K562 (cell line): Measurements from ENCODE around the gene MUC5AC. TPM values are rescaled to one million over a fixed set of nuclear protein-coding genes. Genes with fewer than 3 reads are reported as not detected.

Experiments
- ATAC-seq: fragments of 200-7000 bp; cut with Tn5 transposase; 3 replicates; pipeline ENCODE4 v1.9.1; 2020; ENCODE audit warnings: moderate library complexity
- BruUV-seq: library from RNA; stranded (reverse); fragments of 400-500 nt; replicated peaks from 2 replicates; lab custom pipeline; 2021; lab: Mats Ljungman, UMichigan
- CTCF ChIA-PET: fragments of 300-600 bp; formaldehyde crosslinking; extraction: SDS; loops from one replicate; lab custom pipeline; 2021; ENCODE audit warnings: low intra/inter-chr PET ratio; lab: Yijun Ruan, JAX
- POLR2A ChIA-PET: fragments of 300-600, 350-650 bp; sonication (Branson Sonifier 250); formaldehyde crosslinking; extraction: SDS; loops from one replicate; lab custom pipeline; 2021; ENCODE audit warnings: antibody characterized with exemption, inconsistent platforms; lab: Yijun Ruan, JAX
- DNase-seq, 4 experiments: peaks; one replicate each; pipeline versions ENCODE4 v3.0.0 to v3.0.0-alpha.2; 2011 to 2018; ENCODE audit warnings: low spot score in 3 of 4, mixed read lengths in 3 of 4; ENCODE audit errors: extremely low read depth in 1 of 4
- FAIRE-seq: peaks from 2 replicates; lab custom pipeline; 2011; peaks lifted over from hg19 to GRCh38; lab: Jason Lieb, UNC
- H2AFZ ChIP-seq: 2 replicates; pipeline ENCODE4 v1.6.0; 2011; ENCODE audit warnings: low read depth, low read length, control low read depth, inconsistent platforms
- H3K27ac ChIP-seq: fragments of 200-600 bp; 3 replicates; pipeline ENCODE4 v1.8.0; 2011; ENCODE audit warnings: low read depth, mild to moderate bottlenecking, control low read depth, inconsistent platforms, low read length, moderate library complexity, mixed read lengths; ENCODE audit errors: extremely low read depth
- H3K27me3 ChIP-seq, 2 experiments: fragments of 300-600 bp in 1 of 2; 2 replicates in 1 of 2; 3 replicates in 1 of 2; pipeline versions ENCODE4 v1.6.0 to v1.8.0; 2011; ENCODE audit warnings: inconsistent platforms in 2 of 2, low read length in 2 of 2, mild to moderate bottlenecking in 1 of 2, mixed read lengths in 1 of 2, moderate library complexity in 1 of 2; ENCODE audit not compliant: control insufficient read depth in 2 of 2, insufficient read depth in 2 of 2
- H3K36me3 ChIP-seq: fragments of 300-600 bp; 3 replicates; pipeline ENCODE4 v1.8.0; 2011; ENCODE audit warnings: mild to moderate bottlenecking, low read length, inconsistent platforms; ENCODE audit not compliant: control insufficient read depth, insufficient read depth
- H3K4me1 ChIP-seq, 2 experiments: fragments of 200-600 bp in 1 of 2; replicated peaks in 1 of 2; 2 replicates in 1 of 2; 3 replicates in 1 of 2; pipeline versions ENCODE4 v1.5.1 to v1.8.0; 2011; ENCODE audit warnings: inconsistent platforms in 2 of 2, low read length in 2 of 2, mild to moderate bottlenecking in 1 of 2, mixed read lengths in 1 of 2, moderate library complexity in 1 of 2; ENCODE audit not compliant: control insufficient read depth in 2 of 2, insufficient read depth in 2 of 2
- H3K4me2 ChIP-seq: 2 replicates; pipeline ENCODE4 v1.6.1; 2011; ENCODE audit warnings: low read length, control low read depth, inconsistent platforms, mixed read lengths; ENCODE audit not compliant: insufficient read depth
- H3K4me3 ChIP-seq: fragments of 200-600 bp; sonication (generic), shearing (Covaris generic); 2 replicates; pipeline ENCODE4 v1.5.1; 2016; ENCODE audit warnings: control low read depth, inconsistent platforms
- H3K79me2 ChIP-seq: fragments of 200-600 bp; 3 replicates; pipeline ENCODE4 v1.8.0; 2011; ENCODE audit warnings: low read length, inconsistent platforms; ENCODE audit not compliant: control insufficient read depth, insufficient read depth
- H3K9ac ChIP-seq, 2 experiments: 2 replicates each; pipeline versions ENCODE4 v1.6.0 to v1.6.1; 2011; ENCODE audit warnings: low read depth in 2 of 2, low read length in 2 of 2, control low read depth in 1 of 2, inconsistent platforms in 1 of 2, mild to moderate bottlenecking in 1 of 2, mixed read lengths in 1 of 2; ENCODE audit not compliant: insufficient read depth in 1 of 2
- H3K9me1 ChIP-seq: one replicate; pipeline ENCODE4 v1.6.0; 2011; ENCODE audit warnings: inconsistent platforms, mild to moderate bottlenecking, low read length, moderate library complexity; ENCODE audit not compliant: control insufficient read depth, insufficient read depth
- H3K9me3 ChIP-seq: replicated peaks from 2 replicates; pipeline ENCODE4 v1.5.1; 2011; ENCODE audit warnings: low read depth, low read length, inconsistent platforms; ENCODE audit not compliant: control insufficient read depth, insufficient read depth
- H4K20me1 ChIP-seq: replicated peaks from 2 replicates; pipeline ENCODE4 v1.6.1; 2011; ENCODE audit warnings: low read length, inconsistent platforms, mixed read lengths; ENCODE audit not compliant: control insufficient read depth, insufficient read depth
- ADNP ChIP-seq: fragments of 200-800 bp; sonication (Bioruptor generic); IDR thresholded peaks from 2 replicates; pipeline ENCODE4 v1.6.1; 2016; ENCODE audit warnings: missing genetic modification characterization, missing compliant biosample characterization
- BCOR ChIP-seq: fragments of 450-650 bp; IDR thresholded peaks from 2 replicates; pipeline ENCODE4 v1.6.1; 2016
- CSDE1 ChIP-seq, 2 experiments: fragments of 450-650 bp; IDR thresholded peaks; 2 replicates each; pipeline ENCODE4 v1.6.1; 2016; ENCODE audit warnings: mild to moderate bottlenecking in 1 of 2
- CUX1 ChIP-seq: fragments of 200-800 bp; sonication (Bioruptor generic); IDR thresholded peaks from 2 replicates; pipeline ENCODE4 v1.6.1; 2016; ENCODE audit warnings: missing genetic modification characterization, missing compliant biosample characterization
- DPF2 ChIP-seq: fragments of 450-650 bp; IDR thresholded peaks from 2 replicates; pipeline ENCODE4 v1.6.1; 2016
- E2F6 ChIP-seq, 2 experiments: IDR thresholded peaks; 2 replicates each; pipeline ENCODE4 v1.6.1; 2011; ENCODE audit warnings: borderline replicate concordance in 1 of 2, control low read depth in 1 of 2, low read depth in 1 of 2, low read length in 1 of 2, mild to moderate bottlenecking in 1 of 2, mixed read lengths in 1 of 2, moderate library complexity in 1 of 2; ENCODE audit not compliant: insufficient read depth in 1 of 2, insufficient read length in 1 of 2, poor library complexity in 1 of 2, severe bottlenecking in 1 of 2; ENCODE audit errors: extremely low read depth in 1 of 2
- FOXK1 ChIP-seq: sonication (generic); formaldehyde crosslinking; IDR thresholded peaks from 2 replicates; pipeline ENCODE4 v1.8.0; 2022; ENCODE audit warnings: missing genetic modification reagents, mild to moderate bottlenecking, borderline replicate concordance
- HDAC6 ChIP-seq: IDR thresholded peaks from 2 replicates; pipeline ENCODE4 v1.6.1; 2012; ENCODE audit warnings: low read depth, mild to moderate bottlenecking, control low read depth, inconsistent platforms, low read length, moderate library complexity
- MAFK ChIP-seq: IDR thresholded peaks from 2 replicates; pipeline ENCODE4 v1.6.1; 2011; ENCODE audit warnings: low read length, improper control_type of control experiment
- NFIC ChIP-seq: fragments of 450-650 bp; IDR thresholded peaks from 2 replicates; pipeline ENCODE4 v1.6.1; 2017; ENCODE audit warnings: mild to moderate bottlenecking, inconsistent platforms
- RFX7 ChIP-seq: fragments of 250-450 bp; sonication (Bioruptor Pico); IDR thresholded peaks from 2 replicates; pipeline ENCODE4 v1.5.1; 2021; ENCODE audit warnings: mild to moderate bottlenecking
- SNIP1 ChIP-seq: fragments of 450-650 bp; IDR thresholded peaks from 2 replicates; pipeline ENCODE4 v1.7.1; 2017; ENCODE audit warnings: low read depth, mild to moderate bottlenecking
- THAP7 ChIP-seq: fragments of 250-450 bp; sonication (Bioruptor Pico); IDR thresholded peaks from 2 replicates; pipeline ENCODE4 v1.5.0; 2021
- ZKSCAN3 ChIP-seq: fragments of 250-450 bp; sonication (Bioruptor Pico); IDR thresholded peaks from 2 replicates; pipeline ENCODE4 v1.4.0; 2020
- ZNF586 ChIP-seq: fragments of 450-650 bp; formaldehyde crosslinking; conservative IDR thresholded peaks from 2 replicates; pipeline ENCODE4 v1.4.0; 2020; ENCODE audit warnings: mild to moderate bottlenecking, moderate library complexity
- ZNF77 ChIP-seq: fragments of 250-450 bp; sonication (Bioruptor Pico); IDR thresholded peaks from 2 replicates; pipeline ENCODE4 v1.5.0; 2020
- ZNF778 ChIP-seq: fragments of 450-650 bp; formaldehyde crosslinking; IDR thresholded peaks from 2 replicates; pipeline ENCODE4 v1.4.0; 2020; ENCODE audit warnings: mild to moderate bottlenecking, moderate library complexity
- WGBS: fragments of 100-300 bp; shearing (Covaris generic); methylation state at CpG from one replicate; pipeline ENCODE4 v1.1.6; 2016; ENCODE audit warnings: low coverage, mixed read lengths; ENCODE audit not compliant: insufficient coverage; ENCODE audit errors: missing lambda C conversion rate; 5-methylcytosine and 5-hydroxymethylcytosine counted together
- in situ Hi-C: fragments of 300-500 bp; cut with MboI; formaldehyde crosslinking; loops from 4 replicates; pipeline ENCODE4 v1.15.0; 2018; ENCODE audit warnings: inconsistent platforms, mixed read lengths
- intact Hi-C: fragments of 100-400 bp; cut with micrococcal nuclease; formaldehyde crosslinking; loops from 2 replicates; pipeline ENCODE4 v1.14.2; 2022
- polyA plus RNA-seq, 8 experiments: library from polyadenylated mRNA; depleted of rRNA in 4 of 8; stranded (reverse) in 5 of 8; unstranded in 3 of 8; fragments of >200 nt; fragmentation: Nextera tagmentation in 2 of 8; fragmentation: Illumina TruSeq in 1 of 8; extraction: Ambion mirVana in 2 of 8; extraction: Trizol in 1 of 8; gene quantifications; 2 replicates each; pipeline versions ENCODE4 v1.2.1 to v1.2.3, GENCODE V29; 2011 to 2014; ENCODE audit warnings: inconsistent platforms in 1 of 8, missing spikeins in 1 of 8
- total RNA-seq, 7 experiments: library from RNA; depleted of rRNA in 6 of 7; stranded (reverse); fragments of >200 nt in 6 of 7; fragmentation: Illumina TruSeq in 2 of 7; extraction: Trizol in 2 of 7; gene quantifications; 2 replicates each; pipeline versions ENCODE4 v1.2.1 to v1.2.3, GENCODE V29; 2011 to 2021; ENCODE audit warnings: low replicate concordance in 1 of 7

The MUC5AC gene
- total and polyA plus RNA-seq, 9 of the 15 experiments (the other 6 are each of a cell fraction or from before 2014, with no cell fraction given): not detected

GRCh38 chr11:1201395-1202153 lies 43.8 kb downstream of the MUC5AC start:
- DNase-seq (no peak), ATAC-seq (no peak), FAIRE-seq (no peak)
- Histone ChIP-seq H3K4me1 (peaks cover 0 to 68% of the 10 kb centered on the region in 2 experiments; a peak in 2 of 5 replicates), H3K4me2 (no peak overlapping the region), H4K20me1 (peaks cover 17% of the 10 kb centered on the region; the same call in 1 of the 2 replicates), H3K36me3 (no peaks in the 10 kb centered on the region), H3K27ac (no peak overlapping the region), H3K9me3 (no peaks in the 10 kb centered on the region), H3K79me2 (no peaks in the 10 kb centered on the region), H3K4me3 (no peak overlapping the region), H3K27me3 (peaks cover 12 to 75% of the 10 kb centered on the region in 2 experiments; a peak in 4 of 5 replicates), H3K9me1 (no peaks in the 10 kb centered on the region), H3K9ac (no peak overlapping the region), H2AFZ (no peak overlapping the region)
- in situ Hi-C loops: no loop called here
- intact Hi-C loops: loop anchor here (5.0 kb wide), 1 partner anchor 371 kb away; the partner anchor contains the start of gene DUSP8
- 11% methylated on average over 4 of the region's 4 CpGs for WGBS
- ChIA-PET CTCF (interaction anchor here (0.6 kb wide), 2 partner anchors 197 to 370 kb away, joined by 3 to 4 read pairs; partner anchors contain the start of gene DUSP8), POLR2A (no interaction called here)
- BruUV-seq: no TSS peak
- TF ChIP-seq HDAC6 (no peak), ZNF77 (CRISPR knock-in tag) (no peak), ZKSCAN3 (CRISPR knock-in tag) (no peak), DPF2 (no peak), THAP7 (no peak), ZNF778 (CRISPR knock-in tag) (no peak), FOXK1 (CRISPR knock-in tag) (no peak), ZNF586 (no peak), E2F6 (IDR thresholded peaks at IDR 0.05; ENCODE audit: borderline replicate concordance in 1 of 2, extremely low read depth in 1 of 2, insufficient read depth in 1 of 2, insufficient read length in 1 of 2, low read depth in 1 of 2, low read length in 1 of 2, poor library complexity in 1 of 2, severe bottlenecking in 1 of 2) (no peak), CSDE1 (IDR thresholded peaks at IDR 0.05) (no peak), BCOR (peak; percentile 68), ADNP (tag) (0 out of 2 replicates have a peak, but pooled peaks have one; percentile 52), CUX1 (CRISPR knock-in tag) (no peak), MAFK (no peak), SNIP1 (no peak), NFIC (no peak), RFX7 (CRISPR knock-in tag) (no peak)
